Kidney (tissue), 14 donors: Measurements from ENCODE around the gene CD99L2. TPM values are rescaled to one million over a fixed set of nuclear protein-coding genes. Genes with fewer than 3 reads are reported as not detected.

ENCODE experiments used
- DNase-seq, 5 donors: peaks; one replicate each; pipeline ENCODE4 v3.0.0-alpha.2; 2013 to 2020
- FAIRE-seq: peaks from 2 replicates; lab custom pipeline; 2012; peaks lifted over from hg19 to GRCh38; lab: Jason Lieb, UNC
- H3K27ac ChIP-seq, 2 donors: one replicate each; pipeline ENCODE4 v1.7.0; 2013; ENCODE audit warnings: low read depth in 2 of 2, low read length in 2 of 2, inconsistent platforms in 1 of 2
- H3K27me3 ChIP-seq: one replicate; pipeline ENCODE4 v1.7.1; 2013; ENCODE audit warnings: low read length, inconsistent platforms; ENCODE audit not compliant: control insufficient read depth, insufficient read depth
- H3K36me3 ChIP-seq, 3 donors: one replicate each; pipeline versions ENCODE4 v1.7.0 to v1.7.1; 2013; ENCODE audit warnings: low read length in 3 of 3, control low read depth in 1 of 3, inconsistent platforms in 1 of 3; ENCODE audit not compliant: insufficient read depth in 3 of 3, control insufficient read depth in 2 of 3
- H3K4me1 ChIP-seq, 3 donors: one replicate each; pipeline versions ENCODE4 v1.7.0 to v1.7.1; 2013; ENCODE audit warnings: low read length in 3 of 3, inconsistent platforms in 1 of 3, low read depth in 1 of 3; ENCODE audit not compliant: control insufficient read depth in 2 of 3, insufficient read depth in 2 of 3
- H3K4me3 ChIP-seq, 3 donors: one replicate each; pipeline versions ENCODE4 v1.7.0 to v1.8.1; 2013; ENCODE audit warnings: low read length in 3 of 3, control low read depth in 1 of 3, inconsistent platforms in 1 of 3
- H3K9ac ChIP-seq, 3 donors: one replicate each; pipeline versions ENCODE4 v1.7.0 to v1.7.1; 2013; ENCODE audit warnings: low read length in 3 of 3, control low read depth in 1 of 3, inconsistent platforms in 1 of 3
- H3K9me3 ChIP-seq, 3 donors: one replicate each; pipeline versions ENCODE4 v1.7.0 to v1.7.1; 2013; ENCODE audit warnings: low read length in 3 of 3, control low read depth in 1 of 3, inconsistent platforms in 1 of 3; ENCODE audit not compliant: control insufficient read depth in 2 of 3, insufficient read depth in 1 of 3
- CTCF ChIP-seq: IDR thresholded peaks from 3 replicates; pipeline ENCODE4 v1.5.1; 2012; ENCODE audit warnings: mild to moderate bottlenecking, moderate library complexity, borderline replicate concordance; ENCODE audit not compliant: insufficient read depth; ENCODE audit errors: extremely low read depth
- intact Hi-C: fragments of 100-400 bp; cut with DNase I; formaldehyde crosslinking; loops from one replicate; pipeline ENCODE4 v1.11.1; 2022
- polyA plus RNA-seq: library from polyadenylated mRNA; stranded (reverse); fragments of 350-450 nt; fragmentation: Illumina TruSeq; extraction: RNeasy Lipid Tissue Mini Kit (QIAGEN cat#74804); gene quantifications from one replicate; pipeline ENCODE4 v1.2.3, GENCODE V29; 2014; ENCODE audit warnings: low read depth, low replicate concordance; ENCODE audit not compliant: insufficient read depth
- total RNA-seq: library from RNA; stranded (reverse); fragmentation: NEBNext Ultra II Directional; extraction: Animal tissue kit (Norgen Biotek cat#: 25700); gene quantifications from one replicate; pipeline ENCODE4 v1.2.1, GENCODE V29; 2021
- donor health status: control.
- donor health status: control.
- donor health status: control.
- donor health status: control.
- donor health status: control.
- donor health status: DM: yes; HTN: yes; CAD: no.
- donor health status: Normal renal cell carcinoma (clear cell type).

The CD99L2 gene
- total and polyA plus RNA-seq, 2 donors from 2014 or later = 30.9 to 38.0 TPM

- H3K36me3 ChIP-seq = no peaks in the 10 kb centered on the region
- DNase-seq = no peak
- no peak overlapping the region for H3K4me3 ChIP-seq
- H3K9me3 ChIP-seq = no peaks in the 10 kb centered on the region
- no peak for FAIRE-seq
- intact Hi-C loops = no loop called here
- no peaks in the 10 kb centered on the region for H3K27me3 ChIP-seq
- H3K27ac ChIP-seq = no peak overlapping the region
- no peak overlapping the region for H3K9ac ChIP-seq
- peaks cover 0 to 3% (median 0%) of the 10 kb centered on the region in 3 donors for H3K4me1 ChIP-seq
- no peak for TF ChIP-seq CTCF
Observed at GRCh38 chrX:150874448-150874847, 24.0 kb downstream of the CD99L2 start.

- DNase-seq (no peak), FAIRE-seq (no peak)
- intact Hi-C loops = no loop called here
- no peak overlapping the region for H3K27ac ChIP-seq
- no peaks in the 10 kb centered on the region for H3K36me3 ChIP-seq
- no peak for TF ChIP-seq CTCF
- no peak overlapping the region for H3K9ac ChIP-seq
- H3K9me3 ChIP-seq = no peaks in the 10 kb centered on the region
- no peak overlapping the region for H3K4me3 ChIP-seq
- H3K4me1 ChIP-seq = peaks cover 0 to 3% (median 0%) of the 10 kb centered on the region in 3 donors
- H3K27me3 ChIP-seq = no peaks in the 10 kb centered on the region
Observed at GRCh38 chrX:150873616-150874015, 24.9 kb downstream of the CD99L2 start.

GRCh38 chrX:150872773-150873336 is 25.6 kb downstream of the CD99L2 start:
- FAIRE-seq (no peak), DNase-seq (no peak)
- H3K9me3 ChIP-seq = no peaks in the 10 kb centered on the region
- intact Hi-C loops = no loop called here
- no peaks in the 10 kb centered on the region for H3K27me3 ChIP-seq
- H3K4me3 ChIP-seq = no peak overlapping the region
- H3K9ac ChIP-seq = no peak overlapping the region
- TF ChIP-seq CTCF = no peak
- H3K4me1 ChIP-seq = peaks cover 0 to 3% (median 0%) of the 10 kb centered on the region in 3 donors
- no peak overlapping the region for H3K27ac ChIP-seq
- no peaks in the 10 kb centered on the region for H3K36me3 ChIP-seq

- H3K36me3 ChIP-seq = no peaks in the 10 kb centered on the region
- no peak for TF ChIP-seq CTCF
- intact Hi-C loops = no loop called here
Observed at GRCh38 chrX:150871341-150871811, 27.1 kb downstream of the CD99L2 start.

More at GRCh38 chrX:150871341-150871811, 27.1 kb downstream of the CD99L2 start:
- DNase-seq (no peak), FAIRE-seq (no peak)
- Histone ChIP-seq H3K4me3 (no peak overlapping the region), H3K27me3 (no peaks in the 10 kb centered on the region), H3K9ac (no peak overlapping the region), H3K9me3 (no peaks in the 10 kb centered on the region), H3K27ac (no peak overlapping the region), H3K4me1 (peaks cover 0 to 3% (median 0%) of the 10 kb centered on the region in 3 donors)
